ENCODE measurements around the gene UPK3BL1. TPM values are rescaled to one million over a fixed set of nuclear protein-coding genes. Genes with fewer than 3 reads are reported as not detected.
"Not testable (repeated sequence)": the region's sequence is repeated elsewhere in the genome, so short reads cannot be mapped to it uniquely, and the experiment has no call there.

UPK3BL1 gene, protein sequence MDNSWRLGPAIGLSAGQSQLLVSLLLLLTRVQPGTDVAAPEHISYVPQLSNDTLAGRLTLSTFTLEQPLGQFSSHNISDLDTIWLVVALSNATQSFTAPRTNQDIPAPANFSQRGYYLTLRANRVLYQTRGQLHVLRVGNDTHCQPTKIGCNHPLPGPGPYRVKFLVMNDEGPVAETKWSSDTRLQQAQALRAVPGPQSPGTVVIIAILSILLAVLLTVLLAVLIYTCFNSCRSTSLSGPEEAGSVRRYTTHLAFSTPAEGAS
- total RNA-seq = 10 to 100 TPM; 12.0 to 24.4 TPM

DNA sequence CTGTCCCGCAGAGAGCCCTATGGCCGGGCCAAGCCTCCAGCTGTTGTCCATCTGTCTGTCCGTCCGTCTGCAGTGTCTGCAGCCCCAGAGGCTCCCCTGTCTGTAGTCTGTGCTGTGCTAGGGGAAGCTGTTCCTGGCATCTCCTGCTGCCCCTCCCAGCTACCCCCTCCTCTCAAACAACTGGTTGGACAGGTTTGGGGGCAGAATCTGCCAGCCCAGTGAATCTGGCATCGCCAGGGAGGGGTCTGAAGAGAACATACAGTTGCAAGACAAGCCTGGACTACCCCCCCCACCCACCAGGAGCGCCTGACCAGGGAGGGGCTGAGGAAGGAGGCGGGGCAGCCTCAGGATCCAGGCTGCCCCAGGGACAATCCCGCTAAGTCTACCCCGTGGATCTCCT, at the start of gene UPK3BL1:
Gene UPK3BL1, minus strand, starts transcription at position 101 of the 400 bp plus-strand sequence. Its CDS starts 50 bp downstream, at position 51.
- not testable (repeated sequence) for H3K36me3 ChIP-seq; H3K9me3 ChIP-seq; H3K4me3 ChIP-seq; H3K27me3 ChIP-seq; H3K4me1 ChIP-seq; DNase-seq (ENCODE audit: low spot score); H3K27ac ChIP-seq

DNA sequence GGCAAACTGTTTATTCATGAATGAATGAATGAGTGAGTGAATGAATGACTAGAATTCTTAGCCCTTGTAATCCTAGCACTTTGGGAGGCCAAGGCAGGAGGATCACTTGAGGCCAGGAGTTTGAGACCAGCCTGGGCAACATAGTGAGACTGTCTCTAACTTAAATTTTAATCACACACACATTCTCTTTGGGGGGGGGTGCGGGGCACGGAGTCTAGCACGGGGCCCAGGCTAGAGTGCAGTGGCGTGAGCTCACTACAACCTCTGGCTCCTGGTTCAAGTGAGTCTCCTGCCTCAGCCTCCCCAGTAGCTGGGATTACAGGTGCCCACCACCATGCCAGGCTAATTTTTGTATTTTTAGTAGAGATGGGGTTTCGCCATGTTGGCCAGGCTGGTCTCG, 48.0 kb upstream of the UPK3BL1 start:
- H3K27me3 ChIP-seq; H3K4me1 ChIP-seq; H3K9me3 ChIP-seq; H3K27ac ChIP-seq; DNase-seq (ENCODE audit: low spot score); H3K36me3 ChIP-seq; H3K4me3 ChIP-seq: not testable (repeated sequence)

DNA sequence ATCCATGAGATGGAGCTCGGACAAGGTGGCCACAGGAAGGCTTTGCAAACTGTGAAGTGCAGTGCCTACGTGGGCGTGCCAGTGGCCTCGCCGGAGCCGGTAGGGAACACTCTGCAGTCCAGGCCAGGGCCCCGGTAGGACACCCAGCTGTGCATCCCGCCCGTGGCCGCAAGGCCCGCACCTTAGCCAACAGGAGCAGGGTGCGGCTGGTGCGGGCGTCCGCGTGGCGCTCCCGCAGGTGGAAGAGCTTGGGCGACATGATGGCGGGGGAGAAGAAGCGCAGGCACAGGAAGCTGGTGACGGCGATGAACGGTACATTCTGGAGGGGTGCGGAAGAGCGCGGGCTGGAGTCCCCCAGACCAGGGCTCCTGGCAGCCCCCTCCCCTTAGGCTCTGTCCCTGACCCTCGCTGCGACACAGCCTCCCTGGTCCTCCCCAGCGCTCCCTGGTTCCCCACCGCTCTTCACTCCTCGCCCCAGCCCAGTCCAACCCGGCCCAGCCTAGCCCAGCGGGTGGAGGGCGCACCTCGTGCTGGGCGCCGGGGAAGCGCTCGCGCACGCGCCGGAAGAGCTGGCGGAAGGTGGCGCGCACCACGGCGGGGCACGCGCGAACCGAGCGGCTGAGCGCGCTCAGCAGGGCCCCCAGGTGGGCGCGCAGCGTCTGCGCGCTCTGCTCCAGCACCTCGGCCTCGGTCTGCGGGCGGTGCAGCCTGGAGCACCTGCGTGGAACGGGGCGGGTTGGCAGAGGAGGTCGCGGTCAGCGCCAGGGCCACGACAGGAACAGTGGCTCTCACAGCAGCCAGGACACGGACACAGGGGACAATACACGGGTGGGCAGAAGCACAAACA, 47.1 kb upstream of the UPK3BL1 start:
- H3K27ac ChIP-seq; H3K27me3 ChIP-seq; H3K4me1 ChIP-seq; H3K9me3 ChIP-seq; DNase-seq (ENCODE audit: low spot score); H3K36me3 ChIP-seq: not testable (repeated sequence)
- peak overlapping the region in 1 of 2 donors; percentile 24 for H3K4me3 ChIP-seq

DNA sequence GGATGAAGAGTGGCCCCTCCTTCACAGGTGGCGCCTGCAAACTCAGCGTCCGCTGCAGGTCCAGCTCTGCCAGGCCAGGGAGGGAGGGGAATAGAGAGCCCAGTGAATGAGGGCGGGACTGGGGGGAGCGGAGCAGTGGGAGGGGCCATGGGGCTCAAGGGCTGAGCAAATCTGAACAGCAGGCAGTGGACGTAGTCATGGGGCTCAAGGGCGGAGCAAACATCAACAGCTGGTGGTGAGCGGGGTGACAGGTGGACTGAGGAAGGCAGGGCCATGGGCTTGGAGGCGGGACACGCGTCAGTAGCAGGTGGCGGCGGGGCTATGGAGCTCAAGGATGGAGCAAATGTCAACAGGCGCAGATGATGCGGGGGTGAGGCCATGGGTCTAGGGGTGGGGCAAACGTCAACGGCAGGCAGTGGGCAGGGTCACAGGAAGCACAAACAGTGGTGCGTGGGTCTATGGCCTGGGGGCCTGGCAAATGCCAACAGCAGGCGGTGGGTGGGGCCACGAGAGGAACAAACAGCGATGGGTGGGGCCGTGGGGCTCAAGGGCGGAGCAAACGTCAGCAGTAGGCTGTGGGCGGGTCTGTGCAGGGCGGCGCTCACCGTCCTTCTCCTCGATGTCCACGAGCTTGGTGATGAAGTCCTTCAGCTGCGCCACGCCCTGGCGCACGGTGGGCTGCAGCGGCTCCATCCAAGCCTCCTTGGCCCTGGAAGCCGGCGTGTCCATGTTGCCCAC, 45.9 kb upstream of the UPK3BL1 start:
- not testable (repeated sequence) for H3K4me3 ChIP-seq, H3K27me3 ChIP-seq, H3K9me3 ChIP-seq

DNA sequence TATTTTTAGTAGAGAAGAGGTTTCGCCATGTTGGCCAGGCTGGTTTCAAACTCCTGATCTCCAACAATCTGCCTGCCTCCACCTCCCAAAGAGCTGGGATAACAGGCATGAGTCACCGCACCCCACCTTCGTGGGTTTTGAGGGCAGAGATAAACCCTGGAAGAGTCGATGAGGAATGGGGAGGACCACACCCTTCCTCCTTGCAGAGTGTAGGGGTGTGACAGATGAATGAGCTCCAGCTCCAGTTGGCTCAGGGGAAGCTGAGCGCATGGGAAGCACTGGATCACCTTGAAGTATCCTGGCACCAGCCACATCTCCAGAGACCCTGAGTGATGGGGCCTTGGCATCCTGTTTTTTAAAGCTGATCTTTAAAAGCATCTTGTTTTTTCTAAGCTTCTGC, 40.0 kb upstream of the UPK3BL1 start:
- DNase-seq (ENCODE audit: low spot score); H3K4me3 ChIP-seq; H3K27me3 ChIP-seq; H3K27ac ChIP-seq; H3K36me3 ChIP-seq; H3K9me3 ChIP-seq; H3K4me1 ChIP-seq: not testable (repeated sequence)

More for the DNA sequence above, 45.9 kb upstream of the UPK3BL1 start:
- DNase-seq (ENCODE audit: low spot score); H3K4me1 ChIP-seq; H3K36me3 ChIP-seq; H3K27ac ChIP-seq: not testable (repeated sequence)

DNA sequence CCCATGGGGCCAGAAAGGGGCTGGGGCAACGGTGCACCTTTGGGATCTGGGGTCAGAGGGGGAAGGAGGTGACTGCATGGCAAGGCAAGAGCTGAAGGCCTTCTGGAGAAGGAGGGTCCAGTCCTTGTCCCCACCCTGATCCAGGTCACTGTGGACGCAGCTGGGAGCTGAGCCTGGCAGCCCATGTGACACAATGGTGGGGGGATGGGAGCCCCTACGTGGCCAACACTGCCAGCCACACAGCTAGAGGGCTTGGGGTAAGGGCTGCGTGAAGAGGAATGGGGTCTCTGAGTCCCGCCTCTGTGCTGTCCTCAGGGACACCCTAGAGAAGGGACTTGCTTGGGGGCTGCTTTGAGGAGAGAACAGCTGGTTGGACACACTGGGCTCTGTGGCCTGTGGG, 38.2 kb upstream of the UPK3BL1 start:
- not testable (repeated sequence) for H3K9me3 ChIP-seq; H3K27me3 ChIP-seq; DNase-seq (ENCODE audit: low spot score)

DNA sequence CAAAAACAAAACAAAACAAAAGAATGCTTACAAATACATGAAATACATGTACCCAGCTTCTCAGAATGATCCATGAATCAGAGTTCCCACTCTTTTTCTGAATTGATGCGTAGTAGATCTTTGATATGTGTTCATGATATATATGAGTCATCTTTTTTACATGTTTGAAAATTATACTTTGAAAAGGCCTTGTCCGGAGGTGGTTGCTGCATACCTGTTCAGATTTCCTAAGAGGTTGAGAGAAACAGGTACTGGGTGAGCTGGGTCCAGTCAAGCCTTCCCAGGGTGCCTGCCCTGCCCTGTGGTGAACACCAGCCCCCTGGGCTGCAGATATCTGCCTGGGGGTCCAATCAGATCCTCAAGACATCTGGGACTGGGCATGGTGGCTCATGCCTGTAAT, 33.0 kb upstream of the UPK3BL1 start:
- DNase-seq (ENCODE audit: low spot score); H3K4me1 ChIP-seq: not testable (repeated sequence)

More for the DNA sequence above, 38.2 kb upstream of the UPK3BL1 start:
- not testable (repeated sequence) for H3K36me3 ChIP-seq, H3K4me3 ChIP-seq, H3K4me1 ChIP-seq, H3K27ac ChIP-seq

DNA sequence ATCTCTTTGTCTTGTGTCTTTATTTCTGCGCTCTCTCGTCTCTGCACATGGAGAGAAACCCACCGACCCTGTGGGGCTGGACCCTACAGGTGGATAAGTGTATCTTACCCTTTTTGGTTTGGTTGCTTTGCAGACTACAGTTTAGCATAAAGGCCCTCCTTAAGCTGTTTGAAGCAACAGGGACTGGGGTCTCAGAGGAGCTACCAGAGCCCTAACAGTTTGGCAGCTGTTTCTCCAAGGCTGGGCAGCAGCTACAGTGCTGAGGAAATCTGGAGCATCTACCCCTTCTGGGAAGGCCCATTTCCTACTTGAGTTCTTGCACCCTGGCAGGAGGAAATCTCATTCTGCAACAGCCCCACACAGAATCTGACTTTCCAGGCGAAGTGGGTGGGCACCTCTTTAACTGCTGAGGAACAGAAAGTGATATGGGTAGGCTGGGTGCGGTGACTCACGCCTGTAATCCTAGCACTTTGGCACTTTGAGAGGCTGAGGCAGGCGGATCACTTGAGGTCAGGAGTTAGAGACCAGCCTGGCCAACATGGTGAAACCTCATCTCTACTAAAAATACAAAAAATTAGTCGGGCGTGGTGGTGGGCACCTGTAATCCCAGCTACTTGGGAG, 31.0 kb upstream of the UPK3BL1 start:
- not testable (repeated sequence) for H3K27me3 ChIP-seq; H3K36me3 ChIP-seq; DNase-seq (ENCODE audit: low spot score); H3K9me3 ChIP-seq; H3K27ac ChIP-seq; H3K4me1 ChIP-seq; H3K4me3 ChIP-seq

More for the DNA sequence above, 33.0 kb upstream of the UPK3BL1 start:
- not testable (repeated sequence) for H3K36me3 ChIP-seq, H3K9me3 ChIP-seq, H3K27me3 ChIP-seq, H3K4me3 ChIP-seq, H3K27ac ChIP-seq

DNA sequence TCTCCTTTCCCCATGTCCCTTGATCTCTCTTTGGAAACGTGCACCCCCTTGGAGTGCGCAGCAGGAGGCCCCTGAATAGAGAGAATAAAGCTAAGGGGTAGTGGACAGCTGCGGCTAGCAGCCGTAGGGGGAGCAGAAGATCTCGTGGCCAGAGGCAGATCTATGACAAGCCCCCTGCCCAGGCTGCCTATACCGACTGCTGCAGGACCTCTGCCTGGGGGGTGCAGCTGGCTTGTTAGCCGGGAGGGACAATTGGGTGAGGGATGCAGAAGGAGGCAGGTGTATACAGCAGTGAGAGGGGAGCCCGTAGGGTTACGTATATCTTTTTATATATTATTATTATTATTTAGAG, 29.3 kb upstream of the UPK3BL1 start:
- H3K4me1 ChIP-seq; H3K27me3 ChIP-seq; H3K36me3 ChIP-seq; H3K9me3 ChIP-seq; H3K27ac ChIP-seq; DNase-seq (ENCODE audit: low spot score): not testable (repeated sequence)
- H3K4me3 ChIP-seq = peak overlapping the region in 1 of 2 donors; percentile 52

DNA sequence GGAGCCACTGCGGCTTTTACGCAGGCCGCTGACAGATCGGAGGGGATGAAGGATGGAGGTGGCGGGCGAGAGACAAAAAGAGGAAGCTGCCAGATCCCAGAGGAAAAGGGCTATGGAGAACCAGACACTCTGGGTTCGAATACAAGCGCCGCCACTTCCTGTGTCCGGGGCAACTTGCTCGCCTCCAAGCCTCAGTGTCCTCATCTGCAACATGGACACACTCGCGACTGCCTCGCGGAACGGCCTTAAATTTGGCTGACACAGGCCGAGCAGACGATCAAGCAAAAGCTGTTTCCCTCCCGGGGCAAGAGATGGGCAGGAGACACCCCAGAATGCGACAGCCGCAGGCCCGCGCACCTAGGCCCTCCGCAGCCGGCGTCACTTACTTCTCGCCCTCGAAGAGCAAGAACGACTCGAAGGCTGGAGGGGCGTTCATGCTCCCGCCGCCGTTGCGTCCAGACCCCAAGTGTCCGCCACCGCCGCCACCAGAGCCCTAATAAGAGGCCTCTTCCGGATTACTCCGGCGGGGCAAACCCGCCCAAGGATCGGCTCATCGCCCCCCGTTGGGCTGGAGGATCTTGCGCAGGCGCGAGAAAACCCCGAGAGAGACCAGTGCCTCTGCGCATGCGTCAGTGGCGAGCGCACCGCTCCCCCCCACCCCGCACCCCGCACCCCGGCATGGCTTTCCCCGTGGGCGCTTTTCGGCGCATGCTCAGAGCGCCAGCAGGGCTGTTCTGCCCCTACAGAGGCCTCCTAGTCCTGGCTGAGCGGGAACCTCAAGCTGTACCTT, 28.8 kb upstream of the UPK3BL1 start, which contains the start of gene POLR2J2:
Gene POLR2J2, minus strand, starts transcription at position 498 of the 790 bp plus-strand sequence. Its CDS starts 62 bp downstream, at position 436.
- not testable (repeated sequence) for H3K27ac ChIP-seq

DNA sequence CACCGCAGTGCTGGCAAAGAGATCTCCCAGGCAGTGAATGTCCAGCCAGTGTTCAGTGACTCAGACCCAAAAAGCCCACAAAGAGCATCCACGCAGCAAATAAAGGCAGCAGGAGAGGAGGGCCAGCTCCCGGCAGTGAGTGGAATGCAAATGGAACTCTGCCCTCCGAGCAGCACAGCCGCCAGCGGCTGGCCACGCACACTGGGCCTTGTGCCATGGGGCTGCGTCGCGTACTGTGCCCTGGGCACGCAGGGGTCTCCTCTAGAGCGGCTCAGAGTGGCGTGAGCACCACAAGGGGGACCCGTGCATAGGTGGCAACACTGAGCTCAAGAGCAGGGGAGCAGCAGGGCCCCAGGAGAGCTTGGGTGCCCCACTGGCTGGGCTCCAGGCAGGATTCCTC, 24.9 kb upstream of the UPK3BL1 start:
- not testable (repeated sequence) for H3K4me3 ChIP-seq; H3K36me3 ChIP-seq; DNase-seq (ENCODE audit: low spot score); H3K9me3 ChIP-seq; H3K4me1 ChIP-seq; H3K27ac ChIP-seq; H3K27me3 ChIP-seq

More for the DNA sequence above, 28.8 kb upstream of the UPK3BL1 start, which contains the start of gene POLR2J2:
- not testable (repeated sequence) for H3K36me3 ChIP-seq, H3K27me3 ChIP-seq, H3K4me1 ChIP-seq, H3K9me3 ChIP-seq
- DNase-seq (ENCODE audit: low spot score) = peak; percentile 64
- peak within 1 kb of the TSS; percentile 39 to 52 for H3K4me3 ChIP-seq

DNA sequence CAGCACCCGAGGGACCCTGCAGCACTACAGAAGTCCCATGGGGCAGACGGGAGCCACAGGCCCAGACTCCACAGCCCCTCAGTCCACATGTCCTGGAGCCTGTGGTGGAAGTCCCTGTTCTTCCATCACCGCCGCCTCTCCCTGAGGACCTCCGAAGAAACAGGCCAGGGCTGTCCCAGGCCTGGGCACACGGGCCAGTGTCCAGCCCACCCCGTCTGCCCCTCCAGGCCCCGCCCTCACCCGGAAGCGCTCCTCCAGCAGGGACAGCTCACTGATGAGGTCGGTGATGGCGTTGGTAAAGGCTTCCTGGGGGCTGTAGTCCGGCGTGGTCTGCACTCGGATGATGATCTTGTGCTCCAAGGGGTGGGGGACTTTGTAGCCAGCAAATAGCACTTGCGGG, 24.3 kb upstream of the UPK3BL1 start:
- H3K27ac ChIP-seq; H3K9me3 ChIP-seq; DNase-seq (ENCODE audit: low spot score); H3K4me3 ChIP-seq; H3K36me3 ChIP-seq; H3K27me3 ChIP-seq; H3K4me1 ChIP-seq: not testable (repeated sequence)

DNA sequence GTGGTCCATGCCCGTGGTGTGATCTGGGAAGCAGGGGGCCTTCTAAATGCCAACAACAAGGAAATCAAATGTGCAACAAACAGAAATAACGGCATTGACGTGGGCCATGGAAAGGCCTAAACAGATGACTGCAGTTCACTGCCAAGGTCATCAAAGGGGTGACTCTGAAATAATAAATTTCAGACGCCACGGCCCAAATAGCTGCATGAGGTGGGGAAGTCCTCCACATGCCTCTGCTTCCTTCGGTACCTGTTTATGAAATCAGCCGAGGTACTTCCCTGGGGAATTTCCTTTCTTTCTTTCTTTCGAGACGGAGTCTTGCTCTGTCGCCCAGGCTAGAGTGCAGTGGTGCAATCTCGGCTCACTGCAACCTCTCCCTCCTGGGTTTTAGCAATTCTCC, 22.2 kb upstream of the UPK3BL1 start:
- H3K36me3 ChIP-seq; H3K27ac ChIP-seq; H3K4me1 ChIP-seq; H3K4me3 ChIP-seq; H3K27me3 ChIP-seq; H3K9me3 ChIP-seq; DNase-seq (ENCODE audit: low spot score): not testable (repeated sequence)

DNA sequence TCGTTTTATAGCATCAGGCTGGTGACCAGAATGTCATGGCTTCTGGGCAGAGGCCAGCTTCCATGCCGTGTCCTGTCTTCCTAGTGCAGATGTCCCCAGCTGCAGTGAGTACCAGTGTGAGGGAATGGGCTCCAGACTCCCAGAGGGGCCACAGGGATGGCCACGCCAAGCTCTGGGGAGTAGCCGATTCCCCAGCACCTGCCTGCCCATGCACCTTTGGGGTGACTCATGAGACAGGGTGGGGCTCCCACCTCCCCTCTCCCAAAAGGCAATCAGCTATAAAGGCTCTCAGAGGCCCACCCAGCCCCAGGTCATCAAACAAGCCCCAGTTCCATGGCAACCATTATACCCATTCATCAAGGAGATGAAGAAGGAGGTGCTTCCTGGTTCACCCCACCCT, 7.3 kb upstream of the UPK3BL1 start, which contains the start of gene SPDYE2B:
Gene SPDYE2B, plus strand, starts transcription at position 396 of the 400 bp plus-strand sequence. CDS start 2,030 bp downstream, outside the sequence.
- H3K27me3 ChIP-seq; H3K36me3 ChIP-seq; H3K9me3 ChIP-seq; H3K4me3 ChIP-seq; H3K27ac ChIP-seq; H3K4me1 ChIP-seq; DNase-seq (ENCODE audit: low spot score): not testable (repeated sequence)
